HG03196 (cell line): ENCODE measurements around the gene FBXO31.

Experiments used
- ATAC-seq: cut with Tn5 transposase; IDR thresholded peaks from one replicate; pipeline ENCODE4 v1.9.1; 2021; ENCODE audit not compliant: unreplicated experiment

The FBXO31 gene

DNA sequence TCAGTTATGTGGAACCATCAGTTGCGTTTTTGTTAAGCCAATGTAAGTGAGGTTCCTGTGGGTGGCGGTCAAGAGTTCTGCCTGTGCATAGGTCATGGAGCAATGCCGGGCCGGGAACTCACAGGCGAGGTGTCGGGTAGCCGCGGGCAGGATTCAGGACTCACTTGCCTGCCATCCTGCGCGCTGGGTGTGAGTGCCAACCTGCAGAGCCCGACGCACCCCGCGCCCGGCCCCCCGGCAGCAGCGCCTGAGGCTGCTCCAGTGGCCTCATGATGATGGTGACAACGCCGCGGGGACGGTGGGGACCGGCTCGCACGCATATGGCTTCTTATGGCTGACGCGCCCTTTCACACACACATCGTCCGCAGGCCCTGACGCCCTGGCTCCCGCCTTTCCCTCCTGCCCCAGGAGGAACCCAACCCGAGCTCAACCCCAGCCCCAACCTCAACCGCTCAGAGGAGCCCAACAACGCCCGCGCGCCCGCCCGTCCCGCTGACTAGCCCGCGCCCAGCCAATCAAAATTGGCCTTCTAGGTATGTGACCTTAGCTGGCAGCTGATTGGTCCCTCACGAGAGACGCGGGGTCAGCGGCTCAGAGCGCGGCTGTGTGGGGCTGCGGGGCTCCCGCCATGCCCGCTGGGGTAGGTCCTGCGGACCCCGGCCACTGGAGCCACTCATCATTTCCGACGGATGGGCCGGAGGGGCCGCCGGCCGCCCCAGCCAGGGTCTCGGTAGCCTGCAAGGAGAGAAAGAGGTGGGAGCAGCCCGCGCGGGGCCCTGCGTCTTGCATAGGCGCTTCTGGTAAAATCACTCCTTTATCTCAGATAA, 66.4 kb downstream of the FBXO31 start, which contains the start of gene C16orf95:
Gene C16orf95, minus strand, starts transcription at position 470 of the 827 bp plus-strand sequence. Its CDS starts 150 bp downstream, at position 320.
- peak; percentile 80 for ATAC-seq

DNA sequence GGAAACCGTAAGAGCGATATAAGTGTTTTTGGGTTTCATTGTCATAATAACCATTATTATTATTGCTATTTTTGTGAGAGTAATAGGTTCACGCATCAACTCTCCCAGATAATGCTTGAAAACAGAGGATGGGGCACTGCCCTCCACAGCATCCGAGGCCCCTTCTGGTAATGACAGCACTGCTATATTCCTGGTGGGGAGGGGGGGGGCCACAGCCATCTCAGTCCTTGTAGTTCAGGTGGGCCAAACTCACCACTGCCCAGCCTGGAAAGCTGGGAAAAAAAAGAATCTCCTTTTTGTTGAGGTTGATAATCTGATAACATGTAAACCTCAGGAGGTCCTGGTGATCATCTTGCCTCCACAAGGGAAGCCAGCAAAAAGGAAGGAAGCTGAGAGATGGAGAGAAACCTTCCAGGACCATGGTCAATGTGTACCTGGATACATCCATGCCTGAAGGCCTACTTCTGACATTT, 67.1 kb downstream of the FBXO31 start:
- no peak for ATAC-seq

DNA sequence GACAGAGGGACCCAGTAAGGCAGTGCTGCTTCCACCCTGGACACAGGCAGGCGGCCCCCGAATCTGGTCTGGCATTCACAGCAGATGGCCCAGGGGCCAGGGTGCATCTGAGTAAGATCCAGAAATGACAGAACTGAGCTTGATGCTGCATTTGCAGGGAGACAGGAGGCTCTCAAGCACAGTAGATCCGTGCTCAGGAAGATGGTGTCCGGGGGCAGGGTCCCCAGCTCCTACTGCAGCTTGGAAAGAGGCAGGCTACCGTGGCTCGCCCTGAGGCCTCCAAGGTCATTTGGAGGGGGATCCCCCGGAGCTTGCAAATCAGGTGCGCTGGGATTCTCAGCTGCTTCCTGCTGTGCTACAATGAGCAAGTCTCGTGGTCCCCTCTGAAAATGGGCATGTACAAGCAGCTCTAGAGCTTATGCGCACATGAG, 68.6 kb downstream of the FBXO31 start:
- ATAC-seq, result no peak

DNA sequence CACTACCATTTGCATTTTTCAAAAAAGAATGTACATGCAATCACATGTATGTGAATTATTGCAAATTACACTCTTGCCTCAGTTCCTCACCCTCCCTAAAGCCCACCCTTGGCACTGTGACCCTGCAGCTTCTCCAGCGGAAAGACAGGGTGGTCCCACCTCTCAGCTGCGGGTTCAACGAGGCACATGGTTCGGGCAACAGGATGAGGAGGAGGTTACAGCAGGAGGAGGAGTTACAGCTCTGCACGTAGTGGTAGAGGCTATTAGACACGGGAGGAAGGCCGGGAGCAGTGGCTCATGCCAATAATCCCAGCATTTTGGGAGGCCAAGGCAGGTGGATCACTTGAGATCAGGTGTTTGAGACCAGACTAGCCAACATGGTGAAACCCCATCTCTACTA, 71.6 kb downstream of the FBXO31 start:
- ATAC-seq, result no peak

DNA sequence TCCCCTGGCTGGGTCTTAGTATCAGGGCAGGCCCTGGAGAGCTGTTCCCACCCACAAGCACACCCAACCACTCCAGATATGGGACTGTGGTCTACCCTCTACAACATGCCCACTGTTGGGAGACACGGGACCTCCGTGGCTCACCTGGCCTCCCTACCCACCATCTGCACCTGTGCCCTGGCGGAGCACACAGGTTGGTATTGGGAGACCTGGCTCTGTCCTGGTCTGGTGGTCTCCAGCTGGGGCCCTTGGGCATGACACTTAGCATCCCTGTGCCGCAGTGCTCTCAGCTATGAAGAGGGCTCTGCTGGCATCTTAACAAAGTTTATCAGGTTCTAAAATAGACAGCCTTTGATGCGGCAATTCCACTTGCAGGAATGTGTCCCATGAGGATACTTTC, 72.2 kb downstream of the FBXO31 start:
- no peak for ATAC-seq

DNA sequence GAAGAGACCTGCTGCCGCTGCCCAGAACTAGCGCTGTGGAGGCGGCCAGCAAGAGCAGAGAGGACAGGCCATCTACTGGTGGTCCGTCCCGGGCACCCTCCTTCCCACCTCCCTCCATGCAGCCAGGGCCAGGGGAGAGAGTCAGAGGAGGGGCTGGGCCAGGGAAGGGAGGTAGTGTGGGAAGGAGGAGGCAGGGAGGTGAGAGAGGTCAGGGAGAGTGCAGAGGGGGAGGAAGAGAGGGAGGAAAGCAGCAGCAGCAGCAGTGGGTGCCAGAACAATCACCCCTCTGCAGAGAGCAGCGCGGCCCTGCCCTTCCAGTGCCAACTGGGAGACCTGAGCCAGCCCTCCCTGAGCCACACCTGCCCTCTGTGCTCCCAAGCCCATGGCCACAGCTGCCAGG, 73.0 kb downstream of the FBXO31 start:
- ATAC-seq, result no peak

DNA sequence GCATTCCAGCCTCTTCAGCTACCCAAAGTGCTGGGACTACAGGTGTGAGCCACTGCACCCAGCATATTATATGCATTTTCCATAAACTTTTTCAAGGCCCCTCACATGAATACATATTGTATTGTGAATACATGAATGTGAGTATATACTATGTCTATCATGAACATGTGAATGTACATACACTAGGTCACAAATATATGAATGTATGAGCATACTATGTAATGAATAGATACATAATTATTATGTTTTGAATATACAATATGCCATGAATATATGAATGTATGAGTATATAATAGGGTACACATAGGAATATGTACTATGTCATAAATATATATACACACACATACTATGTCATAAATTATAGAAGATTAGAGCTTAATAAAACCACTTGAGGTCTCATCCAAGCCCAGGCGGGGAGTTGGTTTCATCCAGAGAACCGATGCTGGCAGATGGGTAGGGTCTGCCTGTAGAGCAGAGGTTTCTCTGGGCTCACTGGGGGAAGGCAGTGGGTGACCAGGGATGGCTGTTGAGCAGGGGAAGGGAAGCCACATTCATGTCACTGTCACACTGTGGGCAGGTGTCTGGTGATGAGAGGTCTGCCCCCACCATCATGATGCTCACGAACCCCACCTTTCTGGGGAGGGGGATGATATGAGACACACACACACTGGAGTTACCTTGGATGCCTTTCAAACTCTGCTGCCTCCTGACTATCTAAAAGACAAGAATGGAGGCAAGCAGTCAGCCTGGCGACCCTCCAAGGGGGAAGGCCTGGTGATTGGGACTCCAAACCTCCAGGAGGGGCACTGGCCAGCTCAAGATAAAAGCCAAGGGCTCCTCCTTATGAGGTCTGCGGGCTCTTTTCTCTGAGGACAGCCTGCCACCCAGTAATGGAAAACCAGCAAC, 73.7 kb downstream of the FBXO31 start:
- ATAC-seq, result no peak

DNA sequence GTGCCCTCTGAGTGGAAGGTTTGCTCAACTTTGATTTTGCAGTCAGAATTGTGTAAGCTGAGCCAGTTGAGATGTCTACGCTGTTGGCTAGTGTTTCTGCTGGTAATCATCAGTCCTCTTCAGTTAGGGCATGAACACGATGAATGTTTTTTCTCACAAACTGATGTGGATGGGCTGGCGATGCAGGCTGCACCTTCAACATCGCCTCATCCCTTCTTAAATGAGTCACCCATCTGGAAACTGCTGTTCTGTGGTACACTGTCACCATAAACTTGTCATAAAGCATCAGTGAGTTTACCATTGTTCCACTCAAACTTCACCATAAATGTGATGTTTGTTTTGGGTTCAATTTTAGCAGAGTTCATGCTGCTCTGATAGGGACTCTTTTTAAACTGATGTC, 74.8 kb downstream of the FBXO31 start:
- no peak for ATAC-seq

DNA sequence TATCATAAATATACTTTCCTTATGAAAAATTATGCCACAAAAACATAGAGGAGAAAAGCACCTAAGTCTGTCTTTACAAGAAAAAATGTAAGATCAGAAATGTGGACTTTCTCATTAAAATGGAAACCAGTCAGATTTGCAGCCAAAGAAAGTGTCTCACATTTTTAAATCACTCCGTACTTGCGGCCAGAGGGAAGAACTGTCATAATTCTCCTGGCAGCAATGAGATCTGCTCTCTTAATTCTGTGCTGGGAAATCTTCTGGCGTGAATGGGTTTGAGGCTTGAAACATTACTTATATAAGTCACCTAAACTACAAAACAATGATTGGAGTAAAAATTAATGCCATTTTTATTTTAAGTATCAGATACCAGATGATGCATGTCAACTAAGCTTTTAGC, 77.1 kb downstream of the FBXO31 start:
- no peak for ATAC-seq

DNA sequence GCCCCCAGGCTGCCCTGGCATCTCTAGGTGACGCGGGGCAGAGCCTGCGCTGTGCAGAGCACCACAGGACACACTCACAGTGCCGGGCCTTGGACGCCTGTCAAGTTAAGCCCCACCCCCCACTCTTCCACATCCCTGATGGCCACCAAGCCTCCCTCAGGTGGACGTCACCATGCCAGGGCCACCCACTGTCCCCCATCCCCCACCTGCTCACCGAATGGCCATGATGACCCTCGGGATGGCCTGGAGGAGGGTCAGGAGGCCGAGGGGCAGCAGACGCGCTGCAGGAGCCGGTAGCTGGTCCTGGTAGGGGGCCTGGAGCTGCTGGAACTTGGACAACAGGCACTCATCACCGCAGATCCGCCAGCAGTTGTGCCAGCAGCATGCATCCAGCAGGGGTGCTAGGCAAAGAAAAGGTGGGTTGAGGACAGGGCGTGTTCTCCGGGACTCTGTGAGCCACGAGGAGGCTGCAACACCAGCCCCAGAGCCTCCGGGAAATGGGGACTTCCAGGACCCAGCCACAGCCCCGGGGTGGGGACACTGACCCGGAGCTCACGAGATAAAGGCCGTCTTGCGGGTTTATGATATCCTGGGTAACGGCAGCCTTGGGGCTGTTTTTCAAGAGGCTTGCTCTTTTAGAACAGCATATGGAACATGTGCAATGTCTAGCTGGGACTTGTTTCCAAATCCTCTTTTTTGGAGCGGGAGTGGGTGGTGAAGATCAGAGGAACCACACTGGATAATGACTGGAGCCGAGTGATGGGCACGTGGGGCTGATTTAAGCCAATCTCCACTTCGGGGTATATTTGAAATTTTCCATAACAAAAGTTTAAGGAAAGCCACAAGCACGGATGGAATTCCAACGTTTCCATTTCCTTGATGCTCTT, 77.8 kb downstream of the FBXO31 start:
- ATAC-seq, result no peak

DNA sequence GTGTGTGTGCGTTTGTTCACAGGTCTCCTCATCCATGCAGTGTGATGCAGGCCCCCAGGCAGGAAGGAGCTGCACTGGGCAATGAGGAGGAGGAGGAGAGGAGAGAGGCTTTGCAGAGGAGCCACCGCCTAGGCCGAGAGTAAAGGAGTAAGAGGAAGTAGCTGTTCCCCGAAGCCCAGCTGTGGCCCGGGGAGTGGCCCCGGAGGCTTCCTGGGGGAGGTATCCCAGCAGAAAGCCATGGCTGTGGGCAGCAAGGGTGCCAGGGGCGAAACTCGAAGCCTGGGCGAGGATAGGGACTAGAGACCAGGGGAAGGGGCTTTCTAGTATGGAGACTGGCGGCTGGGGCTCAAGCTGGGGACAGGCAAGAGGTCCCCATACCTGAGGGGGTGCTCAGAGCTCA, 78.6 kb downstream of the FBXO31 start:
- no peak for ATAC-seq

DNA sequence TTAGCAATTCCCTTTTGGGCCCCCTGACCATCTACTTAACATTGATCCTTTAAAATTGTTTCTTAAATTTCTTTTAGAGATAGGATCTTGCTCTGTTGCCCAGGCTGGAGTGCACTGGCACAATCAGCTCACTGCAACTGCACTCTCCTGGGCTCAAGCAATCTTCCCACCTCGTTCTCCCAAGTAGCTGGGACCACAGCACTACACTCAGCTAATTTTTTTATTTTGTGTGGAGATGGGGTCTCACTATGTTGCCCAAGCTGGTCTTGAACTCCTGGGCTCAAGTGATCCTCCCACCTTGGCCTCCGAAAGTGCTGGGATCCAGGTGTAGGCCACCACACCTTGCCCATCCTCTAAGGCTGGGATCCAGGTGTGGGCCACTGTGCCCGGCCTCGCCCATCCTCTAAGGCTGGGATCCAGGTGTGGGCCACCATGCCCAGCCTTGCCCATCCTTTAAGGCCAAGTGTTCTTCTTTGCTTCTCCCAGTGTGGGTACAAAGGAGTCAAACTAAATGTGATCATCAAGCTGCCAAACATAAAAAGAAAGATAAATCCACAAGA, 79.5 kb downstream of the FBXO31 start:
- no peak for ATAC-seq

DNA sequence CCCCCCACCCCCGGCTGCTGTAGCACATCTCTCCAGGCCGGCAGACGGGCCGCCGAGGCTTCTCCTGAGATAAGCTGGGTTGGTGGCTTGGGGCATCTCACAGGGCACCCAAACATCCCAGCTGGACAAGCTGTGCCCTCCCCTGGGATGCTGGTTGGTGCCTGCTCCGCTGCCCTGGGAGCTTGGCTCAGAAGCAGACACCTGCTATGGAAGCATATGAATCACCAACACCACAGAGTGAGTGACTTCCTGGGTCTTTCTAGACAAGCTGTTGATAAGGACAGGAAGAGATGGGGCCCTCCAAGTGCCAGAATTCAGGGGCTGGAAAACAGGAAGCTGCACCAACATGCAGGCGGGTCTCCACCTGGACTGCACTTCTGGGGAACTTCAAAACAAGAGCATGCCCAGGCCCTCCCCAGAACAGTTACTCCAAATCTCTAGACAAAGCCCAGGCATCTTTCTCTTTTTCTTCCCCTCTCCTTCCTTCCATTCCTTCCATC, 80.1 kb downstream of the FBXO31 start:
- no peak for ATAC-seq

DNA sequence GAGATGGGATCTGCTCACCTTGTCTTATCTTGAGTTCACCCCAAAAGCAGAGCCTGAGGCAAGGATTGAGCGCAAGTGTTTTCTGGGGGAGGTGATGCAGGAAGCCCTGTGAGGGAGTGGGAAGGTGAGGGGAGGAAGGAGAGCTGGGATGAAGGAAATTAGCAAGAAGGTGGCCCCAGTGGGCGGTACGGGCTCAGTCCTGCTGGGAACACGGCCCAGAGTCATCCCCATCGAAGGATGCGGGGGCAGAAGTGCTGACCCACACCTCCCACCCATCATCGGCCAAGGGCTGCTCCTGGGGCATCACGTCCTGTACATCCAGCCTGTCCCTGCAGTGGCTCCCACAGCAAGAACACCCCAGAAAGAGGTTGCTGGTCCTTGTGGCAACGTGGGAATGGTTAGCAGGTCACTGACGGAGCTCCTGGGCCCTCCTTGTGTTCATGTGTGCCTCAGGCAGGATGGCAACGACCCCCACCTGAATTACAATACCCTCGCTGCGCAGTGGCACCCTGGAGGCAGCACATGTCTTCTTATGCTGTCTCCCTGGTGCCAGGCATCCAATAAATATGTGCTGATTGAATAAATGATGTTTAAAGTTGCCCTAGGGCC, 84.6 kb downstream of the FBXO31 start:
- ATAC-seq, result no peak

DNA sequence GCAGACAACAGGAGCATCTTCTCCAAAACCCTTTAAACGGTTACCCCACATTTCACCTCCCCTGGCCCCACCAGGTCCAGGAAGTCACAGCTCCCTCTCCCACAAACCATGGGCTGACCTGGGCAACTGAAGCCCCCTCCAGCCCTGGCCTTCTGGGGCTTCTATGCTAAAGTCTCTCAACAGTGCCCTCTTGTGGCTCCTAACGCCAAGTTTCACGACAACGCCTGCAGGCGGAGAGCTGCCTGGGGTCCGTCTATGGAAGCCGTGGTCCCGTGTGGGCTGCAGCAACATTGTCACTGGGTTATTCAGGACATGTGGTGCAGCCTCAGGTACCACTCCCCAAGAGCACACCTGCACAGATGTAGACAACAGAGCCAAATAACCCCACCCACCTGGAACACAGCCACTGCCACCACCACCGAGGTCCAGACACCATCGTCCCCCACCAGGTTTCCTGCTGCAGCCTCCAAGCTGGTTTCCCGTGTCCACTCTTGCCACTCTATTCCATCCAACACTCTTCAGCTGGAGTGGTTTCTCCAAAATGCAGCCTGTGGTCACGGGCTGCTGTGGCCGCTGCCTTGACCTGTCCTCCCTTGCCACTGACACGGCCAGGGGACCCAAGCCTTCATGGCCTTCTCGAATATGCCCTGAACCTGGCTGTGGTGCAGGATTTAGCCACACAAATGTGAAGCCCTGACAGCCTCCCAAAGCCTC, 85.5 kb downstream of the FBXO31 start:
- ATAC-seq, result no peak

DNA sequence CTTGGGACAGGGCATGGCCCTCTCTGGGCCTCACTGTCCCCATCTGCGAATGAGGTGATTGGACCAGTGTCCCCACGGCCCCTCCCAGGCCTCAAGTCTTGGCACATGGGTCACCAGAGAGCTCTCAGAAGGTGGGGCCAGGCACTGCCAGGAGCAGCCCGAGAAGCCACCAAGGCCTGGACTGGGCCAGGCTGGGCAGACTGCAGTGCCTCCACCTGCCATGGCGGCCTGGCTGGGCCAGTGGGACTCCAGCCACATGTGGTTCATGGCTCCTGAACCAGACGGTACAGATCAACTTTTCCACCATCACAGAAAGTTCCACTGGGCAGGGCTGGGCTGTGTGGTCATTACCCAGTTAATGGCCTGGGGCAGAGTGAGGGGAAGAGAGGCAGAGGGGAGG, 86.2 kb downstream of the FBXO31 start:
- no peak for ATAC-seq

DNA sequence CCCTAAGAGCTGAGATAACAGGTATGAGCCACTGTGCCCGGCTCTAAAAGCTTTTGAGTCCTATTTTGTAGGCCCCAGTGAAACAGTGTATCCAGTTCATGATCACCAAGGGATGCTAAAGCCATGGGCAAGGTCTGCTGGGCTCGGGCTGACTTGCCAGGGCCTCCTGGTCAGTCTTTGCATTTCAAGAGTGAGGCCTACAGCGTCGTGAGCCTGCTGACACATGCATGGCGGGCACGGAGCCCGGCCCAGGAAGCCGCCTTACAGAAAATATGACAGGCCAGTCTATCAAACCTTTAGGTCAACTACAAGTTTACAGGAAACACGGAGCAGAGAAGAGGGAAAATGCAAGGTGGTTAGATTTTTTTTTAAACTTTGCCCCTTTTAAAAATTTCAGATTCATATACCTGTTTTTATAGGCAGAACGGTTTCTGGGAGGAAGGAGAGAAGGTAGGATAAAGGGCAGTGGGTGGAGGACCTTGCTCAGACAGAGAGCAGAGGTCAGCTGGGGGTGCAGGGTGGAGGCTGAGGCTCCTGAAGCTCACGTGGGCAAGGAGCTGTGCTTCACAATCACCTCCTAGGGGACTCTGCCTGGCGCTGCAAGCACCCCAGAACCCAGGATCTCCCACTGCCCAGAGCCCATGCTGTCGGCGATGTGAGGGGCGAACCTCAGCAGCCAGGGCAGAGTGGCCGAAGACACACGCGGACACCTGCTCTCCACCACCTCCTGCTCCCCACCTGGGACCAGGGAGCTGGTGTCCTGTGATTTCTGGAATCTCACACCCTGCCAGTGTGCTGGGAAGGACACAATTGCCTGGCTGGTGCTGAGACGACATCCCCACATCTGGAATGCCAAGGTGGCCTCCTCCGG, 87.7 kb downstream of the FBXO31 start:
- ATAC-seq, result no peak

DNA sequence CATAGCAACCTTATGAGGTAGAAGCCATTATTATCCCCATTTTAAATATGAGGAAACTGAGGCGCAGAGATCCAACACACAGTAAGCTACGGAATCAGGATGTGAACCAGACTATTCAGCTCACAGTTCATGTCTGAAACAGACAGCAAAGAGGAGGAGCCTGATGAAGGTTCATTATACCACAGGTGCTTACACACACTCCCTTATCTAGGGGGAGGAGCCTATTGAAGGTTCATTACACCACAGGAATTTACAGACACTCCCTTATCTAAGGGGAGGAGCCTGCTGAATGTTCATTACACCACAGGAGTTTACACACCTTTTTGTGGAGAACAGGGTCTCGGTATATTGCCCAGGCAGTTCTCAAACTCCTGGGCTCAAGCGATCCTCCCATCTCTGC, 88.3 kb downstream of the FBXO31 start:
- ATAC-seq, result no peak
